ENCODE measurements around the gene ICA1. TPM values are rescaled to one million over a fixed set of nuclear protein-coding genes. Genes with fewer than 3 reads are reported as not detected.
"Not testable (repeated sequence)": the region's sequence is repeated elsewhere in the genome, so short reads cannot be mapped to it uniquely, and the experiment has no call there.

The ICA1 gene
- total RNA-seq, 1 experiment from 2014 or later = 28.8 TPM

- not testable (repeated sequence) for H3K14ac ChIP-seq (ENCODE audit: insufficient read depth, low read length); H3K4ac ChIP-seq (ENCODE audit: low read depth, low read length); H3K27ac ChIP-seq (ENCODE audit: insufficient read length, low read depth, low read length); H3K56ac ChIP-seq (ENCODE audit: insufficient read length, low read depth, low read length); H3K4me2 ChIP-seq (ENCODE audit: insufficient read depth, insufficient read length, low read length); H3K18ac ChIP-seq (ENCODE audit: insufficient read length, low read depth, low read length); H2AK5ac ChIP-seq (ENCODE audit: insufficient read length, low read length); H4K20me1 ChIP-seq (ENCODE audit: control insufficient read depth, insufficient read depth, insufficient read length); H3T11ph ChIP-seq (ENCODE audit: low read length); H3K4me1 ChIP-seq (ENCODE audit: insufficient read depth, low read length); H2BK120ac ChIP-seq (ENCODE audit: low read depth, low read length, poor library complexity, severe bottlenecking); H3K23me2 ChIP-seq (ENCODE audit: insufficient read length, low read depth, low read length, poor library complexity, severe bottlenecking); H2BK12ac ChIP-seq (ENCODE audit: insufficient read length, low read depth, low read length); H2BK20ac ChIP-seq (ENCODE audit: low read depth, low read length, poor library complexity, severe bottlenecking); H3K9ac ChIP-seq (ENCODE audit: extremely low read depth, insufficient read length, low read length); H2BK15ac ChIP-seq (ENCODE audit: low read depth, low read length); DNase-seq; H3K9me3 ChIP-seq (ENCODE audit: control insufficient read depth, low read depth, low read length); H3K79me1 ChIP-seq (ENCODE audit: insufficient read depth, low read depth, low read length, poor library complexity, severe bottlenecking); H3K79me2 ChIP-seq (ENCODE audit: insufficient read depth, low read length); H4K5ac ChIP-seq (ENCODE audit: insufficient read length, low read depth, low read length); H3K4me1 Mint-ChIP-seq; H4K8ac ChIP-seq (replicated peaks; ENCODE audit: insufficient read length, low read depth, low read length); H3K23ac ChIP-seq (ENCODE audit: insufficient read length, low read depth, low read length); H3K27me3 ChIP-seq (ENCODE audit: insufficient read depth, low read length); H3K27ac Mint-ChIP-seq; H4K91ac ChIP-seq (ENCODE audit: insufficient read length, low read depth, low read length); H3K27me3 Mint-ChIP-seq (ENCODE audit: low read depth); H2BK5ac ChIP-seq (ENCODE audit: insufficient read length, low read length); H3K4me3 Mint-ChIP-seq; H2AFZ ChIP-seq (ENCODE audit: low read length)
- Mint-ChIP-seq H3K36me3 (ENCODE audit: insufficient read depth in 1 of 3, low read depth in 3 of 3) (peaks cover 24 to 42% (median 24%) of the 10 kb centered on the region in 3 experiments), H3K9me3 (peaks cover 32 to 43% of the 10 kb centered on the region in 2 experiments)
- WGBS (ENCODE audit: extremely low coverage, insufficient read length, low lambda C conversion rate) = no CpG with 5 or more reads among the region's 5 CpGs
Observed at GRCh38 chr7:8243059-8243458, 18.9 kb downstream of the ICA1 start.

DNA sequence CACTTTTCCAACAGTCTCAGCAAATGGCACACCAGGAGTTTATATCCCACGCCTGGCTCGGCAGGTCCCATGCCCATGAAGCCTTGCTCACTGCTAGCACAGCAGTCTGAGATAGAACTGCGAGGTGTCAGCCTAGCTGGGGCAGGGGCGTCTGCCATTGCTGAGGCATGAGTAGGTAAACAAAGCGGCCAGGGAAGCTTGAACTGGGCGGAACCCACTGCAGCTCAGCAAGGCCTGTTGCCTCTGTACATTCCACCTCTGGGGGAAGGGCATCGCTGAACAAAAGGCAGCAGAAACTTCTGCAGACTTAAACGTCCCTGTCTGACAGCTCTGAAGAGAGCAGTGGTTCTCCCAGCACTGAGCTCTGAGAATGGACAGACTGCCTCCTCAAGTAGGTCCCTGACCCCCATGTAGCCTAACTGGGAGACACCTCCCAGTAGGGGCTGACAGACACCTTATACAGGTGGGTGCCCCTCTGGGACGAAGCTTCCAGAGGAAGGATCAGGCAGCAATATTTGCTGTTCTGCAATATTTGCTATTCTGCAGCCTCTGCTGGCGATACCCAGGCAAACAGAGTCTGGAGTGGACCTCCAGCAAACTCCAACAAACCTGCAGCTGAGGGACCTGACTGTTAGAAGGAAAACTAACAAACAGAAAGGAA lies 22.1 kb downstream of the ICA1 start:
- not testable (repeated sequence) for H2BK5ac ChIP-seq (ENCODE audit: insufficient read length, low read length); DNase-seq; H3T11ph ChIP-seq (ENCODE audit: low read length); H3K9me3 ChIP-seq (ENCODE audit: control insufficient read depth, low read depth, low read length); H3K4me1 ChIP-seq (ENCODE audit: insufficient read depth, low read length); H3K4me3 Mint-ChIP-seq; H4K91ac ChIP-seq (ENCODE audit: insufficient read length, low read depth, low read length); H3K23ac ChIP-seq (ENCODE audit: insufficient read length, low read depth, low read length); H3K27me3 ChIP-seq (ENCODE audit: insufficient read depth, low read length); H2BK15ac ChIP-seq (ENCODE audit: low read depth, low read length); H4K20me1 ChIP-seq (ENCODE audit: control insufficient read depth, insufficient read depth, insufficient read length); H2AFZ ChIP-seq (ENCODE audit: low read length); H3K18ac ChIP-seq (ENCODE audit: insufficient read length, low read depth, low read length); H3K9ac ChIP-seq (ENCODE audit: extremely low read depth, insufficient read length, low read length); H3K27me3 Mint-ChIP-seq (ENCODE audit: low read depth); H4K8ac ChIP-seq (replicated peaks; ENCODE audit: insufficient read length, low read depth, low read length); H2AK5ac ChIP-seq (ENCODE audit: insufficient read length, low read length); H3K14ac ChIP-seq (ENCODE audit: insufficient read depth, low read length); H2BK120ac ChIP-seq (ENCODE audit: low read depth, low read length, poor library complexity, severe bottlenecking); H4K5ac ChIP-seq (ENCODE audit: insufficient read length, low read depth, low read length); H3K4me2 ChIP-seq (ENCODE audit: insufficient read depth, insufficient read length, low read length); H3K27ac ChIP-seq (ENCODE audit: insufficient read length, low read depth, low read length); H3K79me2 ChIP-seq (ENCODE audit: insufficient read depth, low read length); H3K4ac ChIP-seq (ENCODE audit: low read depth, low read length); H3K4me1 Mint-ChIP-seq; H2BK20ac ChIP-seq (ENCODE audit: low read depth, low read length, poor library complexity, severe bottlenecking); H3K27ac Mint-ChIP-seq; H2BK12ac ChIP-seq (ENCODE audit: insufficient read length, low read depth, low read length); H3K56ac ChIP-seq (ENCODE audit: insufficient read length, low read depth, low read length); H3K23me2 ChIP-seq (ENCODE audit: insufficient read length, low read depth, low read length, poor library complexity, severe bottlenecking); H3K79me1 ChIP-seq (ENCODE audit: insufficient read depth, low read depth, low read length, poor library complexity, severe bottlenecking)
- Mint-ChIP-seq H3K36me3 (ENCODE audit: insufficient read depth in 1 of 3, low read depth in 3 of 3) (peaks cover 20 to 38% (median 21%) of the 10 kb centered on the region in 3 experiments), H3K9me3 (peaks cover 30 to 37% of the 10 kb centered on the region in 2 experiments)
- WGBS (ENCODE audit: extremely low coverage, insufficient read length, low lambda C conversion rate) = no CpG with 5 or more reads among the region's 10 CpGs

Measured in H9 (cell line).